Gastrocnemius medialis (tissue), 4 donors: Measurements from ENCODE around the gene PRKCA. TPM values are rescaled to one million over a fixed set of nuclear protein-coding genes. Genes with fewer than 3 reads are reported as not detected.

Experiments used
- ATAC-seq, 2 donors: fragments of 150-250 bp; one replicate each; pipeline ENCODE4 v1.9.1; 2016
- DNase-seq, 2 donors: peaks; one replicate each; pipeline ENCODE4 v3.0.0-alpha.2; 2019
- H3K27ac ChIP-seq, 4 donors: fragments of 200-600 bp; sonication (generic); 1 replicate in 1 of 4; 2 replicates in 3 of 4; pipeline ENCODE4 v1.5.1; 2016 to 2018; ENCODE audit warnings: mild to moderate bottlenecking in 2 of 4, moderate library complexity in 1 of 4
- H3K27me3 ChIP-seq, 3 donors: fragments of 200-600 bp; sonication (generic) in 2 of 3; 1 replicate in 1 of 3; 2 replicates in 2 of 3; pipeline versions ENCODE4 v1.5.1 to v1.6.0; 2016 to 2019; ENCODE audit warnings: mild to moderate bottlenecking in 1 of 3, moderate library complexity in 1 of 3
- H3K36me3 ChIP-seq, 2 donors: fragments of 200-600 bp; sonication (generic) in 1 of 2; one replicate each; pipeline ENCODE4 v1.5.1; 2017 to 2018
- H3K4me1 ChIP-seq, 2 donors: fragments of 200-600 bp; sonication (generic) in 1 of 2; one replicate each; pipeline ENCODE4 v1.5.1; 2016 to 2017; ENCODE audit warnings: mild to moderate bottlenecking in 2 of 2
- H3K4me3 ChIP-seq, 4 donors: fragments of 200-600 bp; sonication (generic) in 3 of 4; 1 replicate in 1 of 4; 2 replicates in 3 of 4; pipeline ENCODE4 v1.5.1; 2016 to 2019; ENCODE audit warnings: mild to moderate bottlenecking in 2 of 4
- H3K9me3 ChIP-seq, 3 donors: fragments of 200-600 bp; sonication (generic) in 2 of 3; 1 replicate in 1 of 3; 2 replicates in 2 of 3; pipeline ENCODE4 v1.5.1; 2016 to 2019
- POLR2A ChIP-seq, 2 donors: fragments of 450-650 bp; IDR thresholded peaks; one replicate each; pipeline ENCODE4 v1.6.1; 2017; ENCODE audit warnings: antibody characterized with exemption in 2 of 2, mild to moderate bottlenecking in 2 of 2, moderate library complexity in 2 of 2
- in situ Hi-C, 4 donors: fragments of 200-750 bp; cut with MboI; loops; one replicate each; pipeline versions ENCODE4 v1.15.0 to v1.8.0; 2017; ENCODE audit warnings: low sequenced_read_pairs in 4 of 4
- intact Hi-C: fragments of 100-400 bp; cut with DNase I; formaldehyde crosslinking; loops from one replicate; pipeline ENCODE4 v1.15.1; 2023; ENCODE audit warnings: low total_unique reads
- total RNA-seq, 4 donors: library from RNA; depleted of rRNA; stranded (reverse); fragments of >200 nt; gene quantifications; one replicate each; pipeline versions ENCODE4 v1.1.0 to v1.2.3, GENCODE V29; 2016
- TF ChIP-seq, protein P1 (sequence below), 5 experiments: fragments of 450-650 bp in 3 of 5; fragments of 200-600 bp in 2 of 5; sonication (generic) in 2 of 5; IDR thresholded peaks in 4 of 5; conservative IDR thresholded peaks in 1 of 5; 1 replicate in 4 of 5; 2 replicates in 1 of 5; pipeline ENCODE4 v1.5.1; 2016 to 2019; ENCODE audit warnings: antibody characterized with exemption in 5 of 5, mild to moderate bottlenecking in 3 of 5, moderate library complexity in 3 of 5

The PRKCA gene
- total RNA-seq, 4 donors from 2014 or later = 7.6 to 16.8 (median 11.1) TPM

DNA sequence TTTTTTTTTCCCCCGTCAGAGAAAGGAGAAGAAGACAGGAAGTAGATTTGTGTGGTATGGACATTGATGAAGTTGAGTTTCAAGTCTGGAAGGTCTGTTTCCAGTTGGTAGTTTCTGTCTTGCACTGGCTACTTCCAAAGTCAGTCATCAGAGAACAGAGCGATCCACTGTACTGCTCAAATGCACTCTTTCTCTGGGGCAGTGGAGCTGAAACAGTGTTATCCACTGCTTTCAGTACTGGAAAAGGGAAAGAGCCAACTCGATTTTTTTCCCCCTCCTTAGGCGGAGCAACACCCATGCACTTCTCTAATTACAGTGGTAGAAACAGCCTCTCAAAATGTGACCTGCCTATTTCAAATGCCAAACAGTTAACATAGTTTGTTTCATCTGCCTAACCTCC, 7.4 kb downstream of the PRKCA start:
- no peak overlapping the region for H3K4me3 ChIP-seq
- H3K36me3 ChIP-seq = no peaks in the 10 kb centered on the region
- intact Hi-C loops = no loop called here
- no peaks in the 10 kb centered on the region for H3K9me3 ChIP-seq
- H3K27me3 ChIP-seq = no peaks in the 10 kb centered on the region
- no peak for TF ChIP-seq POLR2A (IDR thresholded peaks at IDR 0.05)
- TF ChIP-seq, protein P1, sequence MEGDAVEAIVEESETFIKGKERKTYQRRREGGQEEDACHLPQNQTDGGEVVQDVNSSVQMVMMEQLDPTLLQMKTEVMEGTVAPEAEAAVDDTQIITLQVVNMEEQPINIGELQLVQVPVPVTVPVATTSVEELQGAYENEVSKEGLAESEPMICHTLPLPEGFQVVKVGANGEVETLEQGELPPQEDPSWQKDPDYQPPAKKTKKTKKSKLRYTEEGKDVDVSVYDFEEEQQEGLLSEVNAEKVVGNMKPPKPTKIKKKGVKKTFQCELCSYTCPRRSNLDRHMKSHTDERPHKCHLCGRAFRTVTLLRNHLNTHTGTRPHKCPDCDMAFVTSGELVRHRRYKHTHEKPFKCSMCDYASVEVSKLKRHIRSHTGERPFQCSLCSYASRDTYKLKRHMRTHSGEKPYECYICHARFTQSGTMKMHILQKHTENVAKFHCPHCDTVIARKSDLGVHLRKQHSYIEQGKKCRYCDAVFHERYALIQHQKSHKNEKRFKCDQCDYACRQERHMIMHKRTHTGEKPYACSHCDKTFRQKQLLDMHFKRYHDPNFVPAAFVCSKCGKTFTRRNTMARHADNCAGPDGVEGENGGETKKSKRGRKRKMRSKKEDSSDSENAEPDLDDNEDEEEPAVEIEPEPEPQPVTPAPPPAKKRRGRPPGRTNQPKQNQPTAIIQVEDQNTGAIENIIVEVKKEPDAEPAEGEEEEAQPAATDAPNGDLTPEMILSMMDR (IDR thresholded peaks at IDR 0.05 in 4 of 5, conservative IDR thresholded peaks at IDR 0.05 in 1 of 5) = no peak
- peak; percentile 39 to 54 for ATAC-seq
- in situ Hi-C loops = loop anchor here in 1 of 4 donors (10.0 kb wide), 1 partner anchor 55 kb away; no protein-coding TSS in a partner anchor
- H3K4me1 ChIP-seq = peaks cover 23 to 24% of the 10 kb centered on the region in 2 donors
- H3K27ac ChIP-seq = peak overlapping the region; percentile 4 to 36 (median 22)
- DNase-seq = no peak

DNA sequence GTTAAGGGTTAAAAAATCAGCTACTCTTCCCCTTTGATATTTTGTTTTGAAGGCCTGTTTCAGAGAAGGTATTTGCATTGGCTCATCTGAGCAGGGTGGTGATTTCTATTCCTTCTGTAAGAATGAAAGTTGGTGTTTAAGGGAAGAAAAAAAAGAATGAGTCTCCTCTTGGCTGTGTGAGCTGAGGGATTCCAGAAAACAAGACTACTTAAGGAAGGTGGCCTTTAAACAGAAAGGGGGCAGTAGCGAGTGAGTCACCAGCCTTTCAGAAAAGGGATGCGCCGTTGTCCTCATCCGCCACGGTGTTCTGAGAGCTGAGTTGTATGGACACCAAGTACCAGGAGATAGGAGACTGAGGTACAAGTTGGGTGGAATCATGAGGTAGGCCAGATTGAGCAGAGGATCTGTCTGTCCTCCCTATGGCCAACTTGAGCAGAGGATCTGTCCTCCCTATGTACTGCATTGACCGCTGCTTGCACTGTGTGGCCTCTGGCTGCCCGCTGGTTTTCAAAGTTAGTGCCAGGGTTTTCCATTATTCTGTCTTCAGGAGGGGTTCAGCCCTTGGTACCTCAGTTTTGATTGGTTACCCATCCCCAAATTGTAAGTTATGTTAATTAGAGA, 8.2 kb downstream of the PRKCA start:
- in situ Hi-C loops (no loop called here), intact Hi-C loops (no loop called here)
- H3K27me3 ChIP-seq = no peaks in the 10 kb centered on the region
- H3K4me3 ChIP-seq = no peak overlapping the region
- H3K4me1 ChIP-seq = peaks cover 23 to 24% of the 10 kb centered on the region in 2 donors
- TF ChIP-seq POLR2A (IDR thresholded peaks at IDR 0.05) = no peak
- TF ChIP-seq, protein P1 (IDR thresholded peaks at IDR 0.05 in 4 of 5, conservative IDR thresholded peaks at IDR 0.05 in 1 of 5) = no peak
- DNase-seq = no peak
- ATAC-seq = no peak
- H3K9me3 ChIP-seq = no peaks in the 10 kb centered on the region
- peak overlapping the region in 1 of 4 donors; percentile 14 for H3K27ac ChIP-seq
- H3K36me3 ChIP-seq = no peaks in the 10 kb centered on the region

DNA sequence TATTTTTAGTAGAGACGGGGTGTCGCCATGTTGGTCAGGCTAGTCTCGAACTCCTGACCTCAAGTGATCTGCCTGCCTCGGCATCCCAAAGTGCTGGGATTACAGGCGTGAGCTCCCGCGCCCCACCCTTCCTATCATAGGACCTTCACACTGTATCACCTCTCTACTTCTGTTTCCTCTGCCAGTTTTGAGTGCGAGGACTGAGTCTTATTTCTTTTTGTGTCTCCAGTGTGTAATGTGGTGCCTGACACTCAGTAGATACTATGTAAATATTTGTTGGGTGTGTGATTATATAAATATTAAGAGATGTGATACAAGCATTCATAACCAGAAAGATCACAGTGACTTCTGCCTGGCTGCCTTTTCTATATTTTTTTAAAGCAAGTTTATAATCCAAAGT, 10.5 kb downstream of the PRKCA start:
- no peak overlapping the region for H3K4me3 ChIP-seq
- peaks cover 23 to 24% of the 10 kb centered on the region in 2 donors for H3K4me1 ChIP-seq
- ATAC-seq (peak in 1 of 2 donors; percentile 45), DNase-seq (no peak)
- in situ Hi-C loops = no loop called here
- H3K36me3 ChIP-seq = no peaks in the 10 kb centered on the region
- intact Hi-C loops = no loop called here
- TF ChIP-seq, protein P1 (IDR thresholded peaks at IDR 0.05 in 4 of 5, conservative IDR thresholded peaks at IDR 0.05 in 1 of 5) = no peak
- no peak for TF ChIP-seq POLR2A (IDR thresholded peaks at IDR 0.05)
- H3K9me3 ChIP-seq = no peaks in the 10 kb centered on the region
- H3K27me3 ChIP-seq = no peaks in the 10 kb centered on the region
- H3K27ac ChIP-seq = no peak overlapping the region

DNA sequence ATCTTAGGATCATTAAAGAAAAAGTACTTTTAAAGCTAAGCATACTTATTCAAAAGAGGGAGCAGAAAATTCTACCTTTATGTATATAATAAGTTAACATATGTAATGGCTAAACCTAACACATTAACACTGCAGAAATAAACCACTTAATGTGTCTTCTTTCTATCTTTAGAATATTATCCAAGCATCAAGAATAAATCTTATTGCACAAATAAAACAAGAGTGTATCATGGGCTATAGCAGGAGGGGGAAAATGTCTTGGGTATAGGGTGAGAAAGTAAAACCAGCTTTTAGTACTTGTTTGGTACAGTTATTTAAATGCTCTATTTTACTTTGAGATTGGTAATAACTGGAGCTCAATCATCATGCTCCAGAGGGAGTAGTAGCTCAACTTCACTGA, 10.9 kb downstream of the PRKCA start:
- TF ChIP-seq POLR2A (IDR thresholded peaks at IDR 0.05) = no peak
- TF ChIP-seq, protein P1 (IDR thresholded peaks at IDR 0.05 in 4 of 5, conservative IDR thresholded peaks at IDR 0.05 in 1 of 5) = no peak
- Histone ChIP-seq H3K4me1 (peaks cover 23 to 24% of the 10 kb centered on the region in 2 donors), H3K27me3 (no peaks in the 10 kb centered on the region), H3K27ac (no peak overlapping the region), H3K4me3 (no peak overlapping the region), H3K9me3 (no peaks in the 10 kb centered on the region), H3K36me3 (no peaks in the 10 kb centered on the region)
- in situ Hi-C loops (no loop called here), intact Hi-C loops (no loop called here)
- DNase-seq (no peak), ATAC-seq (peak in 1 of 2 donors; percentile 55)
